Activated CD8-positive, alpha-beta memory T cell treated with anti-CD3 and anti-CD28 coated beads, Interleukin-2, amount 50 U/mL, for 24 hours (primary cell): ENCODE data around the gene THEM5.
"Not testable (repeated sequence)": the region's sequence is repeated elsewhere in the genome, so short reads cannot be mapped to it uniquely, and the experiment has no call there.

Source experiments
- DNase-seq: peaks from one replicate; pipeline ENCODE4 v3.0.0-alpha.2; 2020; ENCODE audit errors: extremely low read depth

Gene THEM5

GRCh38 chr1:151853411-151853943 is at the start of gene THEM5:
THEM5 (minus strand) TSS chr1:151853712; CDS start chr1:151853565, 147 bp downstream.
- no peak for DNase-seq

- DNase-seq, result no peak
Measured at GRCh38 chr1:151902858-151903257, 49.3 kb upstream of the THEM5 start.

GRCh38 chr1:151900804-151901203 is 47.3 kb upstream of the THEM5 start:
- DNase-seq, result not testable (repeated sequence)

GRCh38 chr1:151898519-151898991 is 45.0 kb upstream of the THEM5 start:
- DNase-seq, result peak; percentile 17

GRCh38 chr1:151897991-151898431 is 44.5 kb upstream of the THEM5 start:
- DNase-seq, result no peak

GRCh38 chr1:151893176-151893924 is 39.8 kb upstream of the THEM5 start:
- DNase-seq, result no peak

GRCh38 chr1:151892190-151892589 is 38.7 kb upstream of the THEM5 start:
- DNase-seq, result no peak

GRCh38 chr1:151891512-151891911 is 38.0 kb upstream of the THEM5 start:
- DNase-seq, result no peak

- DNase-seq, result no peak
Measured at GRCh38 chr1:151888972-151889570, 35.6 kb upstream of the THEM5 start.

GRCh38 chr1:151887028-151887427 is 33.5 kb upstream of the THEM5 start:
- no peak for DNase-seq

GRCh38 chr1:151885479-151885878 is 32.0 kb upstream of the THEM5 start:
- no peak for DNase-seq

GRCh38 chr1:151884879-151885278 is 31.4 kb upstream of the THEM5 start:
- DNase-seq, result not testable (repeated sequence)

- DNase-seq, result not testable (repeated sequence)
Measured at GRCh38 chr1:151884445-151884844, 30.9 kb upstream of the THEM5 start.

- DNase-seq, result not testable (repeated sequence)
Measured at GRCh38 chr1:151883898-151884297, 30.4 kb upstream of the THEM5 start.

- not testable (repeated sequence) for DNase-seq
Measured at GRCh38 chr1:151882918-151883317, 29.4 kb upstream of the THEM5 start.

GRCh38 chr1:151882466-151882865 is 29.0 kb upstream of the THEM5 start:
- DNase-seq, result no peak

- no peak for DNase-seq
Measured at GRCh38 chr1:151881479-151881878, 28.0 kb upstream of the THEM5 start.

GRCh38 chr1:151875419-151876097 is 22.0 kb upstream of the THEM5 start:
- DNase-seq, result no peak

- not testable (repeated sequence) for DNase-seq
Measured at GRCh38 chr1:151872776-151873175, 19.3 kb upstream of the THEM5 start.

GRCh38 chr1:151871284-151872030 is 17.9 kb upstream of the THEM5 start:
- no peak for DNase-seq

GRCh38 chr1:151868486-151868885 is 15.0 kb upstream of the THEM5 start:
- DNase-seq, result no peak
